B cell (primary cell): ENCODE results near the gene ATG4A.

Experiments
- EZH2 ChIP-seq: IDR thresholded peaks from 2 replicates; pipeline ENCODE4 v1.6.1; 2012; ENCODE audit warnings: borderline replicate concordance, low read depth, mild to moderate bottlenecking, moderate library complexity, low read length; ENCODE audit not compliant: insufficient read depth, poor library complexity, severe bottlenecking
- TF ChIP-seq, protein P1 (sequence below): fragments of 200-600 bp; IDR thresholded peaks from one replicate; pipeline ENCODE4 v1.8.0; 2022; ENCODE audit warnings: antibody characterized with exemption, mild to moderate bottlenecking

DNA sequence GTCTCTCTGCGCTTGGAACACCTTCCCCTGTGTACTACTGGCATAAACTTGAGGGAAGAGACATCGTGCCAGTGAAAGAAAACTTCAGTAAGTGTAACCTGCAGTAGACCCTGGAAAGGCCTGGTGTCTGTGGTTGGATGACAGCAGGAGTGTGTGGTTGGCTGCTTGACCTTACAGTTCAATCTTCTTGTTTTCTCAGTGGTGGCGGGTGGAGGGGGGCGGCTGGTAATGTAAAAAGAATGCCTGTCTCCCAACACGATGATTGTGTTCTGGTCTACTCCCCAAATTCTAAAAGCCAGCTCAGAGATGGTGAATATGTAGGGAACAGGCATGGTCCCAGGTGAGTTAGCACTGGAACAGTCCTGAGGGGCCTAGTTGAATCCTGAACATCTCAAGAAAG is 18.8 kb upstream of the ATG4A start:
- TF ChIP-seq, protein P1, sequence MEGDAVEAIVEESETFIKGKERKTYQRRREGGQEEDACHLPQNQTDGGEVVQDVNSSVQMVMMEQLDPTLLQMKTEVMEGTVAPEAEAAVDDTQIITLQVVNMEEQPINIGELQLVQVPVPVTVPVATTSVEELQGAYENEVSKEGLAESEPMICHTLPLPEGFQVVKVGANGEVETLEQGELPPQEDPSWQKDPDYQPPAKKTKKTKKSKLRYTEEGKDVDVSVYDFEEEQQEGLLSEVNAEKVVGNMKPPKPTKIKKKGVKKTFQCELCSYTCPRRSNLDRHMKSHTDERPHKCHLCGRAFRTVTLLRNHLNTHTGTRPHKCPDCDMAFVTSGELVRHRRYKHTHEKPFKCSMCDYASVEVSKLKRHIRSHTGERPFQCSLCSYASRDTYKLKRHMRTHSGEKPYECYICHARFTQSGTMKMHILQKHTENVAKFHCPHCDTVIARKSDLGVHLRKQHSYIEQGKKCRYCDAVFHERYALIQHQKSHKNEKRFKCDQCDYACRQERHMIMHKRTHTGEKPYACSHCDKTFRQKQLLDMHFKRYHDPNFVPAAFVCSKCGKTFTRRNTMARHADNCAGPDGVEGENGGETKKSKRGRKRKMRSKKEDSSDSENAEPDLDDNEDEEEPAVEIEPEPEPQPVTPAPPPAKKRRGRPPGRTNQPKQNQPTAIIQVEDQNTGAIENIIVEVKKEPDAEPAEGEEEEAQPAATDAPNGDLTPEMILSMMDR = no peak
- no peak for TF ChIP-seq EZH2
